Measurements from ENCODE around the gene ADORA1. TPM values are rescaled to one million over a fixed set of nuclear protein-coding genes. Genes with fewer than 3 reads are reported as not detected.

ADORA1 gene
- total RNA-seq, 2 experiments from 2014 or later: not detected

DNA sequence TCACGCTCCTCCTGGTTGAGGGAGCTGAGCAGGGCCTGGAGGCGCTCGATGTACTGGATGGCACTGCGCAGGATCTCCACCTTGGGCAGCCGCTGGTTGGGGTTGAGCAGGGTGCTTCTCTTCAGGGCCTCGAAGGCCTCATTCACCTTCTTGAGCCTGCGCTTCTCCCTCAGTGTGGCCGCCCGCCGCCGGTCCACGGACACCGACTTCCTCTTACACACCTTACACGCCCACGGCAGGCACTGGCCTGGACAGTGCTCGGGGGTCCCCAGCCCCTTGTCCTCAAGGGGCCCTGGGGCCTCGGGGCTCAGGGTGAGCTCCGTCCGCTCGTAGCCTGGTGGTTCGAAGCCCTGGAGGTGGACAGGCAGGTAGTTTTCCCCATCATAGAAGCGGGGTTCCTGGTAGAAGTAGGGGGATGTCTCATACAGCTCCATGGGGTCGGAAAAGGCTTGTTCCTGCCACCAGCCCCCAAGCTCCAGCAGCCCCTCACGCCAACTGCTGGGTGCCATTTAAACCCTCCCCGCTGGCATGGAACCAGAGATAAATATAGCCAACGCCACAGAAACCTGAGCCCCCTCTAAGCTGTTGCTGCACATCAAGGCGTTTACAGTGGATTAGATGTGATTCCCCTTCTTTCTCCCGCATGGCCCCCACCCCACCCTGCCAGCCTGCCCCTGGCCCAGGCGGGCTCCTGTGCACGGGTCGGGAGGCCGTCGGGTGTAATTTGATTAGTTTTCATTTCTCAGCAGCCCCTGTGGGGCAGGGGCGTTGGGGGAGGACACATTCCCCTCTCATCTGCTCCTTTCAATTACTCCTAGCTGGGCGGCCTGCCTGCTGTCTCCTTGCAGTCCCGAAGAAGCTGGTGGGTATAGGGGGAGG is 41.8 kb upstream of the ADORA1 start, which contains the start of gene MYOG:
Gene MYOG (minus strand): TSS at position 485 of the 879 bp plus-strand sequence. CDS start 51 bp downstream, at position 434.
- ChIA-PET POLR2A (no interaction called here), CTCF (no interaction called here)
- TF ChIP-seq, protein P1, sequence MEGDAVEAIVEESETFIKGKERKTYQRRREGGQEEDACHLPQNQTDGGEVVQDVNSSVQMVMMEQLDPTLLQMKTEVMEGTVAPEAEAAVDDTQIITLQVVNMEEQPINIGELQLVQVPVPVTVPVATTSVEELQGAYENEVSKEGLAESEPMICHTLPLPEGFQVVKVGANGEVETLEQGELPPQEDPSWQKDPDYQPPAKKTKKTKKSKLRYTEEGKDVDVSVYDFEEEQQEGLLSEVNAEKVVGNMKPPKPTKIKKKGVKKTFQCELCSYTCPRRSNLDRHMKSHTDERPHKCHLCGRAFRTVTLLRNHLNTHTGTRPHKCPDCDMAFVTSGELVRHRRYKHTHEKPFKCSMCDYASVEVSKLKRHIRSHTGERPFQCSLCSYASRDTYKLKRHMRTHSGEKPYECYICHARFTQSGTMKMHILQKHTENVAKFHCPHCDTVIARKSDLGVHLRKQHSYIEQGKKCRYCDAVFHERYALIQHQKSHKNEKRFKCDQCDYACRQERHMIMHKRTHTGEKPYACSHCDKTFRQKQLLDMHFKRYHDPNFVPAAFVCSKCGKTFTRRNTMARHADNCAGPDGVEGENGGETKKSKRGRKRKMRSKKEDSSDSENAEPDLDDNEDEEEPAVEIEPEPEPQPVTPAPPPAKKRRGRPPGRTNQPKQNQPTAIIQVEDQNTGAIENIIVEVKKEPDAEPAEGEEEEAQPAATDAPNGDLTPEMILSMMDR (IDR thresholded peaks at IDR 0.05): no peak
- H3K9me3 Mint-ChIP-seq: no peaks in the 10 kb centered on the region
- no peaks in the 10 kb centered on the region for H3K4me1 Mint-ChIP-seq (ENCODE audit: low read depth)
- no peak within 1 kb of the TSS for H3K4me3 Mint-ChIP-seq
- no peaks in the 10 kb centered on the region for H3K36me3 Mint-ChIP-seq (ENCODE audit: low read depth)
- H3K27me3 Mint-ChIP-seq: peaks cover 18% of the 10 kb centered on the region
- Histone ChIP-seq H3K27me3 (ENCODE audit: control insufficient read depth in 1 of 2, insufficient read depth in 2 of 2, low read length in 2 of 2) (peaks cover 0 to 9% of the 10 kb centered on the region in 2 experiments), H3K9me3 (ENCODE audit: control insufficient read depth in 1 of 2, insufficient read depth in 1 of 2, low read length in 2 of 2) (no peaks in the 10 kb centered on the region), H3K4me1 (ENCODE audit: insufficient read depth, low read length) (no peaks in the 10 kb centered on the region), H3K36me3 (ENCODE audit: insufficient read depth, low read length) (no peaks in the 10 kb centered on the region), H3K4me3 (ENCODE audit: low read length) (no peak within 1 kb of the TSS), H3K27ac (ENCODE audit: low read depth in 1 of 2, low read length in 2 of 2) (no peak within 1 kb of the TSS)
- no peak within 1 kb of the TSS for H3K27ac Mint-ChIP-seq
- DNase-seq: no peak
- intact Hi-C loops (cut with DNase I, micrococcal nuclease): no loop called here
- ATAC-seq (ENCODE audit: poor library complexity): no peak

DNA sequence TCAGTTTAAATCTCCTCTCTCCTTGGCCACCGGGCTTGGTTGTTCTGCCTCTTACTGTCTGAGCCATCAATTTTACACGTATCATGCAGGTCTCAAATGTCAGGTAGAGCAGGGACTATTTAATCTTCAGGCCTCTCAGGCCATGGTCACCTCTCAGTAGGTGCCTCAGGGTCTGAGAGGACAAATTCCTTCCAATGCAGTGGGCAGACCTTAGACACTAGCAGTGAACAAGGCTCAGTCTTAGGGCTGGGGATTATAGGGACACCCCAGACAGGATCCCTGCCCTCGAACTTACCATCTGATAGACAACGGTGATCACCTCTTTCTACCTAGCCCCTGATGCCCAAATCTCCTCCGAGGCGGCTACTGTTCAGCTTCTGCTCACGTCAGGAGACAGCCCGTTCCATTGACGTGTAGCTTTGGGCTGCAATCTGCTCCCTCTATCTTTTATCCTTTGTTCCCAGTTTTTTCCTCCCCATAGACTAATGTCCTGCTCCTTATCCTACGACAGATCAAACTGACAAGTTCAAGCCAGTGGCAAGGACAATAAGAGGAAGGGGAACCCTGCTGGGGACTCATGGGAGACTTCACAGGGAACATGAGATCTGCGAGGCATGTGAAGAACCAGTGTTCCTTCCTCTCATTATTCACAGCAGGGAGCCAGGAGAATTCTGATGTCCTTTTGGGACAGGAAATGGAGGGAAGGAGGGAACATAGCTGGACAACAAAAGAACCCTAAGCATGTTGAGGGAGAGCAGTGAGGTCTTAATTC is 40.3 kb upstream of the ADORA1 start:
- H3K27me3 Mint-ChIP-seq: peaks cover 30% of the 10 kb centered on the region
- Histone ChIP-seq H3K36me3 (ENCODE audit: insufficient read depth, low read length) (no peaks in the 10 kb centered on the region), H3K4me3 (ENCODE audit: low read length) (no peak overlapping the region), H3K27ac (ENCODE audit: low read depth in 1 of 2, low read length in 2 of 2) (no peak overlapping the region), H3K9me3 (ENCODE audit: control insufficient read depth in 1 of 2, insufficient read depth in 1 of 2, low read length in 2 of 2) (no peaks in the 10 kb centered on the region), H3K27me3 (ENCODE audit: control insufficient read depth in 1 of 2, insufficient read depth in 2 of 2, low read length in 2 of 2) (peaks cover 5 to 9% of the 10 kb centered on the region in 2 experiments), H3K4me1 (ENCODE audit: insufficient read depth, low read length) (no peaks in the 10 kb centered on the region)
- ChIA-PET CTCF (no interaction called here), POLR2A (no interaction called here)
- no peak overlapping the region for H3K27ac Mint-ChIP-seq
- no peaks in the 10 kb centered on the region for H3K9me3 Mint-ChIP-seq
- no peak overlapping the region for H3K4me3 Mint-ChIP-seq
- intact Hi-C loops (cut with DNase I, micrococcal nuclease): no loop called here
- TF ChIP-seq, protein P1 (IDR thresholded peaks at IDR 0.05): no peak
- no peaks in the 10 kb centered on the region for H3K4me1 Mint-ChIP-seq (ENCODE audit: low read depth)
- DNase-seq (no peak), ATAC-seq (ENCODE audit: poor library complexity) (no peak)
- H3K36me3 Mint-ChIP-seq (ENCODE audit: low read depth): no peaks in the 10 kb centered on the region

DNA sequence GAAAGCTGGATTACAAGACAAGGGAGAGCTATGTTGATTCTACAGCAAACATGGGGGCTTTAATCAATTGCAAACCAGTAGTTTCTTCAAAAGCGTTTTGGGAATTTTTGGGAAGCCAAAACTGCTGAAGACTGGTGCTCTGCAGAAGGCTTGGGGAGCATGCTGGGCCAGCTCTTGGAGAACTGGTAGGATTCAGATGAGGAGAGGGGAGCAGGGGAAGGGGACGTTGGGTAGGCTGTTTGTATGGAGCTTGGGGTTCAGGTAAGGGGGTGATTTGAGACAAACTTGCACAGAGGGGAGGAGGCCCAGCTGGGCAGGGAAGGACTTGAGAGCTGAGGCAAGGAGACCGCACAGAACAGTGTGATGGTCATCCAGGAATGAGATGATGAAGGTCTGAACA is 39.1 kb upstream of the ADORA1 start:
- Mint-ChIP-seq H3K27me3 (peaks cover 37% of the 10 kb centered on the region), H3K4me1 (ENCODE audit: low read depth) (no peaks in the 10 kb centered on the region), H3K27ac (no peak overlapping the region), H3K9me3 (no peaks in the 10 kb centered on the region), H3K4me3 (no peak overlapping the region), H3K36me3 (ENCODE audit: low read depth) (no peaks in the 10 kb centered on the region)
- Histone ChIP-seq H3K4me1 (ENCODE audit: insufficient read depth, low read length) (no peaks in the 10 kb centered on the region), H3K27me3 (ENCODE audit: control insufficient read depth in 1 of 2, insufficient read depth in 2 of 2, low read length in 2 of 2) (peaks cover 5 to 9% of the 10 kb centered on the region in 2 experiments), H3K9me3 (ENCODE audit: control insufficient read depth in 1 of 2, insufficient read depth in 1 of 2, low read length in 2 of 2) (no peaks in the 10 kb centered on the region), H3K36me3 (ENCODE audit: insufficient read depth, low read length) (no peaks in the 10 kb centered on the region), H3K27ac (ENCODE audit: low read depth in 1 of 2, low read length in 2 of 2) (no peak overlapping the region), H3K4me3 (ENCODE audit: low read length) (no peak overlapping the region)
- ATAC-seq (ENCODE audit: poor library complexity) (no peak), DNase-seq (no peak)
- TF ChIP-seq, protein P1 (IDR thresholded peaks at IDR 0.05): no peak
- POLR2A ChIA-PET: no interaction called here
- intact Hi-C loops (cut with DNase I, micrococcal nuclease): no loop called here
- CTCF ChIA-PET: no interaction called here
